ENCODE measurements around the gene EYA4.

GRCh38 chr6:133542056-133542821 is 301.1 kb downstream of the EYA4 start:
- no peak for TF ChIP-seq CTCF (IDR thresholded peaks at IDR 0.05)
- TF ChIP-seq POLR2AphosphoS5 (IDR thresholded peaks at IDR 0.05): no peak
- TF ChIP-seq POLR2A (IDR thresholded peaks at IDR 0.05): no peak
